SK-MEL-5 (cell line): ENCODE results near the gene SMIM17. TPM values are rescaled to one million over a fixed set of nuclear protein-coding genes. Genes with fewer than 3 reads are reported as not detected.
"Not testable (repeated sequence)": the region's sequence is repeated elsewhere in the genome, so short reads cannot be mapped to it uniquely, and the experiment has no call there.

Source experiments
- DNase-seq: peaks from one replicate; pipeline ENCODE4 v3.0.0-alpha.2; 2016; ENCODE audit warnings: low read depth, low spot score
- in situ Hi-C: cut with HindIII; loops from 2 replicates; pipeline ENCODE4 v1.10.0; 2016; ENCODE audit warnings: low sequenced_read_pairs, high pct_unique_total_duplicates, low pct_unique_long_range_greater_than_20kb
- total RNA-seq: library from RNA; depleted of rRNA; stranded (reverse); fragments of >200 nt; shearing (Covaris generic); gene quantifications from 2 replicates; pipeline ENCODE4 v1.2.3, GENCODE V29; 2014

SMIM17 gene
- total RNA-seq, 1 experiment from 2014 or later, result not detected

GRCh38 chr19:56637976-56638555, 4.9 kb upstream of the SMIM17 start:
- in situ Hi-C loops, result no loop called here

GRCh38 chr19:56639217-56639616, 3.7 kb upstream of the SMIM17 start:
- in situ Hi-C loops, result no loop called here
- DNase-seq, result no peak

More at GRCh38 chr19:56637976-56638555, 4.9 kb upstream of the SMIM17 start:
- DNase-seq, result peak; percentile 39

- no peak for DNase-seq
- in situ Hi-C loops, result no loop called here
Measured at GRCh38 chr19:56643460-56643955, 549 bp downstream of the SMIM17 start.

DNA sequence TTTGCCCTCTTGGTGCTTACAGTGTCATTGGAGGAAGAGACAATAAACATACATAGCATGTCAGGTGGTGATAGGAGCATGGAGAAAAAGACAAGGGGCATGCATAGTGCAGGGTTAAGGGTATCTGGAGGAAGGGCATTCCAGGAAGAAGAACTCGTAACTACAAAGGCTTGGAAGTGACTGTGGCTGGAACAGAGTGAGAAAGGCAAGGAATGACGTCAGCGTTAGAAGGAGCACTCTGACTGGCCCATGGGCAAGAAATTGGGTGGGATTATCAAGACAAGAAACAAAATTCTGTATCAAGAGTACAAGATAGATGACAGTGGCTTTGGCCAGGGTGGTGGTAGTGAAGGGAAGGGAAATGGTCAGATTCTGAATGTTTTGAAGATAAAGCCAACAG, 11.2 kb downstream of the SMIM17 start:
- DNase-seq, result no peak
- in situ Hi-C loops, result no loop called here

DNA sequence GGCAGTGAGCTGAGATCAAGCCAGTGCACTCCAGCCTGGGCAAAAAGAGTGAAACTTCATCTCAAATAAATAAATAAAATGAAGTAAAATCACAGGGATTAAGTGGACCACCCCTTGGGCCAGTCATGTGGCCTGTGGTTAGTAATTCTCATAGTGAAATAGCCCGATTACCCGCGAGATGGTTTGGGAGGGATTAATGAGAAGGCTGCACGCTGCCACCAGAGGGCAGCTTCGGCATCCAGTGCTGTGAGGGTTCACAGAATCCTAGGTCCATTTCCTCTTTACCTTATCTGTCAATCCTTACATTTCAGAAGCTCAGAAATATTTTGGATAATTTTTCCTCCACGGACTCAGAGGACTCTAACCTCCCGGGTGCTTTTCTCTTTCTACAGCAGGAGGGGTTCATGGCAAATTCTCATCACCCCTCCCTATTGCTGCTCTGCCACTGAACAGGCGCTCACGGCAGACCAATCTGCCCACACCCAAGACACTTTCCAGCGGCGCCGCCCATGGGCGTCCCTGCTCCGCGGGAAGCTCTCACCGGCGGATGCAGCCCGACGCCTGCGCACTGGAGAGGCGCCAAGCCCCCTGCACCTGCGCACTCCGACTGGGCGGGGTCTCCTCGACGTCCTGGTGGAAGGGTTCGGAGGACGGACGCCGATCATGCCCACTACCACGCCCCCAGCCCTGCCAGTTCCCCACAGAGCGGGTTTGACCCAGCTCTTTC, 17.6 kb downstream of the SMIM17 start:
- in situ Hi-C loops, result no loop called here
- DNase-seq, result no peak

DNA sequence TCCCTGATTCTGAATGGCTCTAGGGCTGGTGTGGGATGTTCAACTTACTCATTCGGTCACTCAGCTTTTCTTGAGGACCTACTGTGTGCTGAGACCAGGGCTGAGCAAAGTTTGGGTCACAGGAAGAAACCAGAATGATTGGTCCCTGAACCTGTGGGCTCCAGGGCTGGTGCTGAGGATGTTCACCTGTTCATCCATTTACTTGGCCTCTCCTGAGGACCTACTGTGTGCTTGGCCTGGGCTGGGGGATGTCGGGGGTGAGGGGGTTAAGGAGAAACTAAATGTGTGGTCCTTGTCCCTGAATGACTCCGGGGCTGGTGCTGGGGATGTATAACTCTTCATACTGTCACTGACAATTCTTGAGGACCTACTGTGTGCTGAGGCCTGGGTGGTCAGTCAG, 18.3 kb downstream of the SMIM17 start:
- no peak for DNase-seq
- in situ Hi-C loops, result no loop called here

GRCh38 chr19:56663931-56664500, 21.1 kb downstream of the SMIM17 start:
- no peak for DNase-seq

DNA sequence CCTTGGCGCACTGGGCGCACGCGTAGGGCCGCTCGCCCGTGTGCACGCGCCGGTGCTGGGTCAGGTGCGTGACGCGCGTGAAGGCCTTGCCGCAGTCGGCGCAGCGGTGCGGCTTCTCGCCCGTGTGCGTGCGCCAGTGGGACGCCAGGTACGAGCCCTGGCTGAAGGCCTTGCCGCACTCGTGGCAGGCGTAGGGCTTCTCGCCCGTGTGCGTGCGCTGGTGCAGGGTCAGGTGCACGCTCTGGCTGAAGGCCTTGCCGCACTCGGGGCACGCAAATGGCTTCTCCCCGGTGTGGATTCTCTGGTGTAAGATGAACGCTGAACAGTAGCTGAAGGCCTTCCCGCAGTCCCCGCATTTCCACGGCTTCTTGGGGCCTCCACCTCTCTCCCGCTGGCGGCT, 21.6 kb downstream of the SMIM17 start:
- in situ Hi-C loops, result no loop called here
- DNase-seq, result no peak

More at GRCh38 chr19:56663931-56664500, 21.1 kb downstream of the SMIM17 start:
- in situ Hi-C loops, result no loop called here

- in situ Hi-C loops, result no loop called here
- no peak for DNase-seq
Measured at GRCh38 chr19:56667311-56667870, 24.4 kb downstream of the SMIM17 start.

- no peak for DNase-seq
- in situ Hi-C loops, result no loop called here
Measured at GRCh38 chr19:56668676-56669075, 25.7 kb downstream of the SMIM17 start.

- in situ Hi-C loops, result no loop called here
- no peak for DNase-seq
Measured at GRCh38 chr19:56670401-56670960, 27.5 kb downstream of the SMIM17 start.

DNA sequence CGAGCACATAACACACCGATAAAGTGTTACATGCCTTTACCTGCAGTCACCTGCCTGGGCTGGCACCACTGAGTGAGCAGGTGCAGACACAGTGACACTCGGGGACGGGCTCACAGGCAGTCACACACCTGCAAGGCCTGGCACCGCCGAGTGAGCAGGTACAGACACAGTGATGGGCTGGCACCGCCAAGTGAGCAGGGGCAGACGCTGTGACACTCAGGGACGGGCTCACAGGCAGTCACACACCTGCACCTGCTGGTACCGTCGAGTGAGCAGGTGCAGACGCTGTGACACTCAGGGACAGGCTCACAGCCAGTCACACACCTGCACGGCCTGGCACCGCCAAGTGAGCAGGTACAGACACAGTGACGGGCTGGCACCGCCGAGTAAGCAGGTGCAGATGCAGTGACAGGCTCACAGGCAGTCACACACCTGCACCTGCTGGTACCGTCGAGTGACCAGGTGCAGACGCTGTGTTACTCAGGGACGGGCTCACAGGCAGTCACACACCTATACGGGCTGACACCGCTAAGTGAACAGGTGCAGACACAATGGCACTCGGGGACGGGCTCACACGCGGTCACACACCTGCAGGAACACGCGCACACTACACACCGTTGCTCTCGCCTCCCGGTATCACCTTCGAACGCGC, 28.1 kb downstream of the SMIM17 start:
- DNase-seq, result no peak
- in situ Hi-C loops, result no loop called here

DNA sequence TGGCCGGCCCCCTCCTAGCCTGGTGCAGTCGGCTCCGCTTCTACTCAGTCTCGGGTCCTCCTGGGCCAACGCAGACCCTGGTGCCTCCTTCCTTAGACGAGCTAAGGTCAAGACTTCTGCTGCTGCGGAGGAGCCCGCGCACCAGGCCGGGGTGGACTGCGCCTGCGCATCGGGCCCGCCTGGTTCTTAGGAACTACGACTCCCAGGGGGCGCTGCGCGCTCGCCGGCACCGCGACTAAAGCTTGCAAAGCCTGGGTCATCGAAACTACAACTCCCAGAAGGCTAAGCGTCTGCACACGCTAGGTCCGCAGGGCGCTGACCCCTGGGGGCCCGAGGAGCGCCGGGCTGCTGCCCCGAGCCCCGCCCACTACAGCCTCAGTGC, 28.6 kb downstream of the SMIM17 start, which contains the start of gene ZNF835:
Gene ZNF835, minus strand, starts transcription at position 145 of the 382 bp plus-strand sequence. CDS start 6,559 bp downstream, outside the sequence.
- in situ Hi-C loops, result no loop called here

GRCh38 chr19:56672610-56673009, 29.7 kb downstream of the SMIM17 start:
- in situ Hi-C loops, result not testable (repeated sequence)
- DNase-seq, result peak; percentile 47

More for the DNA sequence above, 28.6 kb downstream of the SMIM17 start, which contains the start of gene ZNF835:
- DNase-seq, result peak; percentile 39

- in situ Hi-C loops, result no loop called here
- no peak for DNase-seq
Measured at GRCh38 chr19:56678205-56678604, 35.2 kb downstream of the SMIM17 start.

DNA sequence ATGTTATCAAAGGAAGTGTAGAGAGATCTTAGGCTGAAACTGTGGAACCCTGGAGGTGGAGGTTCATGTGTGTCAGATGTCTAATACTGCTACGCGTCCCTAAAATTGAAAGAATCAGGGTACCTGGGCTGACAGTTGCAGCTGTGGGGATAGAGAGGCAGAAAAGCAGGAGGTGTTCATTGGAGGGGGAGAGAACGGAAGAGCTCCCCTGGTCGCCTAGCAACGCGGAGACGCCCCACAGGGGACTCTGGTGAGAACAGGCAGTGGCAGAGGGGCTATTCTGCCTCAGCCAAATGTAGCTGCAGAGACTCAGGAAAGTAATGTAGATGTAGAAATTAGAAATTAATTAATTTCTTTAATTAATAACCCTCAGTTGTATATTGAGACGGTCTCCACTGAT, 38.7 kb downstream of the SMIM17 start:
- in situ Hi-C loops, result no loop called here

GRCh38 chr19:56683116-56683515, 40.2 kb downstream of the SMIM17 start:
- in situ Hi-C loops, result no loop called here
- no peak for DNase-seq

More for the DNA sequence above, 38.7 kb downstream of the SMIM17 start:
- DNase-seq, result no peak

- in situ Hi-C loops, result no loop called here
- DNase-seq, result no peak
Measured at GRCh38 chr19:56687031-56687430, 44.1 kb downstream of the SMIM17 start.
